Thyroid gland (tissue), 4 donors: ENCODE results near the gene SPEG. TPM values are rescaled to one million over a fixed set of nuclear protein-coding genes. Genes with fewer than 3 reads are reported as not detected.

Source experiments
- DNase-seq, 2 donors: peaks; one replicate each; pipeline ENCODE4 v3.0.0-alpha.2; 2019
- H3K27ac ChIP-seq, 3 donors: fragments of 200-600 bp; sonication (generic); 1 replicate in 2 of 3; 2 replicates in 1 of 3; pipeline ENCODE4 v1.5.1; 2016 to 2019; ENCODE audit warnings: mild to moderate bottlenecking in 1 of 3, moderate library complexity in 1 of 3
- H3K27me3 ChIP-seq: fragments of 200-600 bp; sonication (generic); one replicate; pipeline ENCODE4 v1.5.1; 2019
- H3K36me3 ChIP-seq, 2 donors: fragments of 200-600 bp; sonication (generic); one replicate each; pipeline ENCODE4 v1.5.1; 2016 to 2019
- H3K4me1 ChIP-seq, 2 donors: fragments of 200-600 bp; sonication (generic); one replicate each; pipeline ENCODE4 v1.5.1; 2017 to 2019
- H3K4me3 ChIP-seq, 3 donors: fragments of 200-600 bp; sonication (generic); replicated peaks in 1 of 3; 1 replicate in 2 of 3; 2 replicates in 1 of 3; pipeline ENCODE4 v1.5.1; 2016; ENCODE audit warnings: mild to moderate bottlenecking in 1 of 3
- H3K9me3 ChIP-seq: fragments of 200-600 bp; sonication (generic); one replicate; pipeline ENCODE4 v1.5.1; 2017
- CTCF ChIP-seq, 6 experiments: fragments of 200-600 bp in 3 of 6; fragments of 450-650 bp in 3 of 6; sonication (generic) in 3 of 6; IDR thresholded peaks; one replicate each; pipeline ENCODE4 v1.5.1; 2016 to 2019; ENCODE audit warnings: antibody characterized with exemption in 6 of 6, mild to moderate bottlenecking in 2 of 6, inconsistent platforms in 1 of 6, moderate library complexity in 1 of 6
- POLR2A ChIP-seq, 2 donors: fragments of 450-650 bp; IDR thresholded peaks; one replicate each; pipeline ENCODE4 v1.6.1; 2017; ENCODE audit warnings: antibody characterized with exemption in 2 of 2, mild to moderate bottlenecking in 2 of 2, moderate library complexity in 1 of 2
- WGBS, 2 donors: methylation state at CpG; one replicate each; pipeline ENCODE4 v1.1.5; 2017; 5-methylcytosine and 5-hydroxymethylcytosine counted together
- intact Hi-C: fragments of 100-400 bp; cut with DNase I; formaldehyde crosslinking; loops from one replicate; pipeline ENCODE4 v1.15.1; 2023
- total RNA-seq, 4 donors: library from RNA; depleted of rRNA; stranded (reverse); fragments of >200 nt; gene quantifications; one replicate each; pipeline ENCODE4 v1.2.3, GENCODE V29; 2016

SPEG gene
- total RNA-seq, 4 donors from 2014 or later: 1.9 to 3.5 (median 3.3) TPM

- Histone ChIP-seq H3K27ac (no peak overlapping the region), H3K4me3 (no peak overlapping the region), H3K9me3 (no peaks in the 10 kb centered on the region), H3K36me3 (no peaks in the 10 kb centered on the region), H3K4me1 (peaks cover 10 to 16% of the 10 kb centered on the region in 2 donors), H3K27me3 (peaks cover 18% of the 10 kb centered on the region)
- TF ChIP-seq POLR2A (IDR thresholded peaks at IDR 0.05) (no peak), CTCF (IDR thresholded peaks at IDR 0.05) (no peak)
- 89 to 91% methylated on average over 2 of the region's 2 CpGs for WGBS, 2 donors
- intact Hi-C loops: loop anchor here (5.0 kb wide), 2 partner anchors 33 to 48 kb away; no protein-coding TSS in a partner anchor
- no peak for DNase-seq
Measured at GRCh38 chr2:219524817-219525216, 90.2 kb downstream of the SPEG start.

GRCh38 chr2:219525533-219526232 lies 91.0 kb downstream of the SPEG start:
- no peaks in the 10 kb centered on the region for H3K9me3 ChIP-seq
- DNase-seq: no peak
- H3K4me1 ChIP-seq: peaks cover 10 to 16% of the 10 kb centered on the region in 2 donors
- intact Hi-C loops: loop anchor here (5.0 kb wide), 2 partner anchors 33 to 48 kb away; no protein-coding TSS in a partner anchor
- 60 to 61% methylated on average over 9 of the region's 9 CpGs for WGBS, 2 donors
- no peaks in the 10 kb centered on the region for H3K36me3 ChIP-seq
- H3K4me3 ChIP-seq: no peak overlapping the region
- H3K27ac ChIP-seq: no peak overlapping the region
- peaks cover 18% of the 10 kb centered on the region for H3K27me3 ChIP-seq
- no peak for TF ChIP-seq POLR2A (IDR thresholded peaks at IDR 0.05)
- TF ChIP-seq CTCF (IDR thresholded peaks at IDR 0.05): no peak

DNA sequence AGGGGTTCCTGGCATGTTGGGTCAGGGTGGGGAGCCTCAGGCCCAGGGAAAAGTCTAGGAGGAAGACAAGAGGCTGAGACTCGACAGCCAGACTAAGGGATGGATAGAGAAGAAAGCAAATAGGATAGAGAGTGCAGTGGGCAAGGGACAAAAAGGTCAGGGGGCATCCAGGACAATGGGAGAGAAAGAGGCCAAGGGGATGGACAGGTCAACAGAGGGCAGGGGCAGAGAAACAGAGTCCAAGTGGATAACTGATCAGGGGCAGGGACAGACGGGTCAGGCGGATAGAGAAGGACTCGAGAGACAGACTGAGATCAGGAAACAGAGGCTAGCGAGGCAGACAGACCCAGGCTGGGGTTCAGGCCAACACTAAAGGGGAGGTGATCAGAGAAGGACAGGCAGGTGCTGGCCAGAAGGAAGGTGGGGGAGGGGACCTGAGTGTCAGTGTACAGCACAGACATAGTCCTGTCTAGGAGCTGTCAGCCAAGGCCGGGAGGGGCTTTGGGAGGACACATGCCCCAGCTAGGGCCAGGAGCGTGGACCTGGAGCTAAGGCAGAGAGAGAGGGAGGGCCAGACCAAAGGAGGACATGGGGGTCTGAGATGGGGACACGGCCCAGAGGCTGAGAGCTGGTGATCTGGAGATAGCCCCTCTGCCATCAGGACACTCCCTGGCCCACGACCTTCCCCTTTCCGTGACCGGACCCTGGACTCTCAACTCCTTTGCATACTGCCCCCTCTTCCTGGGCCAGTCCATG lies 91.9 kb downstream of the SPEG start:
- H3K36me3 ChIP-seq: no peaks in the 10 kb centered on the region
- intact Hi-C loops: loop anchor here (5.0 kb wide), 2 partner anchors 34 to 49 kb away; no protein-coding TSS in a partner anchor
- H3K27ac ChIP-seq: no peak overlapping the region
- TF ChIP-seq CTCF (IDR thresholded peaks at IDR 0.05): no peak
- no peak for TF ChIP-seq POLR2A (IDR thresholded peaks at IDR 0.05)
- peaks cover 10 to 16% of the 10 kb centered on the region in 2 donors for H3K4me1 ChIP-seq
- 52 to 54% methylated on average over 10 of the region's 11 CpGs for WGBS, 2 donors
- peaks cover 18% of the 10 kb centered on the region for H3K27me3 ChIP-seq
- no peak for DNase-seq
- H3K4me3 ChIP-seq: no peak overlapping the region
- no peaks in the 10 kb centered on the region for H3K9me3 ChIP-seq

DNA sequence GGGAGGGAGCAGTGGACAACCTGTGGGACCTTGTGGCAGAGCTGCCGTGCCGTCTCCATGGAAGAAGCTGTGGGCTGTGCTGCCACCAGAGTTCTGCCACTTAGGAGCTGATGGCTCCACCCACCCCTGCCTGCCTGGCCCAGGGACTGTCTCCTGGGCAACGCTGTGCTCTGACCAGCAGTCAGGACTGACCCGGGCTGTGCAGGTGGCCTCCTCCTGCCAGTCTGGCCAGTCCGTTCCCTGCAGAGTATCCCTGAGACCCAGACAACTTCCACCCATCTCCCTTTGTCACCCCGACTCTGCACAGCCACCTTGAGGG lies 92.4 kb downstream of the SPEG start:
- Histone ChIP-seq H3K9me3 (no peaks in the 10 kb centered on the region), H3K4me3 (no peak overlapping the region), H3K27ac (no peak overlapping the region), H3K36me3 (no peaks in the 10 kb centered on the region), H3K27me3 (peaks cover 18% of the 10 kb centered on the region), H3K4me1 (peaks cover 10 to 12% of the 10 kb centered on the region in 2 donors)
- peak; percentile 59 to 67 for DNase-seq
- TF ChIP-seq POLR2A (IDR thresholded peaks at IDR 0.05): no peak
- TF ChIP-seq CTCF (IDR thresholded peaks at IDR 0.05): no peak
- intact Hi-C loops: loop anchor here (5.0 kb wide), 2 partner anchors 35 to 50 kb away; no protein-coding TSS in a partner anchor
- WGBS, 2 donors: 21 to 25% methylated on average over 4 to 6 of the region's 6 CpGs

GRCh38 chr2:219527472-219527871 lies 92.8 kb downstream of the SPEG start:
- WGBS, 2 donors: 63 to 69% methylated on average over 5 of the region's 5 CpGs
- TF ChIP-seq POLR2A (IDR thresholded peaks at IDR 0.05): no peak
- TF ChIP-seq CTCF (IDR thresholded peaks at IDR 0.05): no peak
- Histone ChIP-seq H3K36me3 (no peaks in the 10 kb centered on the region), H3K27me3 (peaks cover 15% of the 10 kb centered on the region), H3K4me3 (no peak overlapping the region), H3K9me3 (no peaks in the 10 kb centered on the region), H3K4me1 (peaks cover 7 to 9% of the 10 kb centered on the region in 2 donors), H3K27ac (no peak overlapping the region)
- intact Hi-C loops: loop anchor here (5.0 kb wide), 2 partner anchors 35 to 50 kb away; no protein-coding TSS in a partner anchor
- DNase-seq: no peak
